GDM1 (cell line): ENCODE data around the gene PPCDC.

Experiments
- DNase-seq: peaks from one replicate; lab custom pipeline; 2025; lab: John Stamatoyannopoulos, UW

PPCDC gene

GRCh38 chr15:75008629-75009326 lies 14.6 kb upstream of the PPCDC start:
- DNase-seq, result no peak

DNA sequence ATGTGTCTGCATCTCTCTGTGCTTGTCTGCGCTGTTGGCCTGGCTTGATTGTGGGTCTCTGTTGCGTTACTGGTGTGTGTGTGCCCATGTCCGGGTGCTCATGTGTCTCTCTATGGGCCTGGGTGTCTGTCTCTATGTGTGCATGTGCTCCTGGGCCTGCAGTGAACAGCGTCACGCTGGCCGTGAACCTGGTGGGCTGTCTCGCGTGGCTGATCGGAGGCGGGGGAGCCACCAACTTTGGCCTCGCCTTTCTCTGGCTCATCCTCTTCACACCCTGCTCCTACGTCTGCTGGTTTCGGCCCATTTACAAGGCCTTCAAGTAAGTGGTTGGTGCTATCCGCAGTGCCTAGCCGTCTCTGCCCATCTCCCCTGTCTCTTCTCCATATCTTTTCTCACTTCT lies 7.0 kb upstream of the PPCDC start:
- DNase-seq, result no peak

GRCh38 chr15:75019916-75020315 lies 3.5 kb upstream of the PPCDC start:
- DNase-seq, result no peak

GRCh38 chr15:75021341-75021740 lies 2.0 kb upstream of the PPCDC start:
- DNase-seq, result peak; percentile 43

DNA sequence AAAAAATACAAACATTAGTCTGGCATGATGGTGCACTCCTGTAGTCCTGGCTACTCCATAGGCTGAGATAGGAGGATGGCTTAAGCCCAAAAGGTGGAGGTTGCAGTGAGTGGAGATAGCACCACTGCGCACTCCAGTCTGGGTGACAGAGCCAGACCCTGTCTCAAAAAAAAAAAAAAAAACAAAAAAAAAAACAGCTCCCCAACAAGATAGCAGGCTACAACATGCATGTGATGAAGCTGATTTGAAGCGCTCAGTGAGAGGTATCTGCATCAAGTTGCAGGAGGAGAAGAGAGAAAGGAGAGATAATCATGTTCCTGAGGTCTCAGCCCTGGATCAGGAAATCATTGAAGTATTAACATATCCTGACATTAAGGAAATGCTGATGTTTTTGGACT lies 608 bp upstream of the PPCDC start:
- DNase-seq, result no peak

- peak; percentile 43 for DNase-seq
Measured at GRCh38 chr15:75023872-75024636, 664 bp downstream of the PPCDC start.

GRCh38 chr15:75025107-75025506 lies 1.7 kb downstream of the PPCDC start:
- peak; percentile 11 for DNase-seq

GRCh38 chr15:75025548-75026260 lies 2.3 kb downstream of the PPCDC start:
- DNase-seq, result no peak

- no peak for DNase-seq
Measured at GRCh38 chr15:75027551-75027950, 4.2 kb downstream of the PPCDC start.

GRCh38 chr15:75028991-75029377 lies 5.6 kb downstream of the PPCDC start:
- DNase-seq, result no peak

DNA sequence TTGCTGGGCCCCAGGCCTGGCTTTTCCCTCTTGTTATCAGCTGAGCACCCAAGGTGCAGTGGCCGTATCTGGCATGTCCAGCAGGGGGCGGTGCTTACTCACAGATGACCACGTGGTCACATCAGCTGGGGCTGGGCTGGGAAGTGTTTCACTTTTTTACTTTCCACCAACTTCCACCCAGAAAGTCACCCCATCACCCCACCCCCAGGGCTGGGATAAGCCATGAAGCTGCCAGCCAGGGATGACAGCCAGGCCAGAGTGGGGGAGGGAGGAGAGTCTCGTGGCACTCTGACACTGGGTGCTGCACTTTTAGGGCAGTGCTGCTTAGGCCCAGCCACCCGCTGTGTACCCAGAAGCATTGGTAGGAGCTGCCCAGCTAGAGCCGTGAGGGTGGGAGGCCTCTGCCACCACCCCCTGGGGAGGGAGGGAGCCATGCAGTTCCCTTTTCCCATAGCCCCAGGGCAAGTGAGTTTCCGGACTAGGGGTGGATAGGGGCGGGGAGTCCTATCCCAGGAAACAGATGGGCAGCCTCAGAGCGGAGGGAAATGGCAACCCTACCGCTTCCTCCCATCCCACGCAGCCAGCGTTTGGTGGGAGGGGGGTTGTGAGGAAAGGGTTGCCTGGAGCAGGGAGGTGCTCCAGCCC lies 6.1 kb downstream of the PPCDC start:
- DNase-seq, result peak; percentile 99

DNA sequence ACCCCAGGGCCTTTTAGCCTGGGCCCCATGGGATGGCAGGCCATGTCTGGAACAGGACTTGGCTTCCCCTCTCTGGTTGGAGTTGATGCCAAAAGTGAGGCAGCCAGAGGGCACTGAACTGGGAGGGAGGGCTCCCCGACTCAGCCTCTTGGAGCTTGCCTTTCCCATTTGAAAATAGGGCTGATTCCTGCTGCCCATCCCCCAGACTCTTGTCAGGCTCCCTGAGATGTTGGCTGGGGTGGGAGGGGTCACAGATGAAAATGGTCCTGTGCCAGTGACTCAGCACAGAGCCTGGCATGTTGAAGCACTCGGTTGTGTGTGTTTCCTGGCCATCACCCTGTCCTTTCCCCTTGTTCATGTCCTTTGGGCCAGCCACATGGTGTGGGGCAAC lies 6.6 kb downstream of the PPCDC start:
- DNase-seq, result no peak

DNA sequence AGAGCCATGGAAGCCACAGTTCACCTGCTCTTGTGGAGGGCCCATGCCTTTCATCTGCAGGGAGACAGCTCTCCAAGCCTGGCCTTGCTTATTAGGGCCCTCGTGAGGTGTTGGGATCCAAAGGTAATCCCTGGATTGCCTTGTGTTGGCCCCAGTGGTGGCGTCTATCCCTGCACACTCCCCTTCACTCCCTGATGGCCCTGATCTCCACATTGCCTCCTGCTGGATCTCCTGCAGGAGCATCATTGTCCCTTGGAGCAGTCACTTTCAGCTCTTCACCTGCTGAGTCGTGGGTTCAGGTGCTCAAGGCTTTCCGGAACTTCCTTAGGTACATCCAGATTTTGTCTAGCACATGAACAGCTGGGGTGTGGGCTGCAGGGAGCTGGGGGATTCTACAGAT lies 7.0 kb downstream of the PPCDC start:
- no peak for DNase-seq

DNA sequence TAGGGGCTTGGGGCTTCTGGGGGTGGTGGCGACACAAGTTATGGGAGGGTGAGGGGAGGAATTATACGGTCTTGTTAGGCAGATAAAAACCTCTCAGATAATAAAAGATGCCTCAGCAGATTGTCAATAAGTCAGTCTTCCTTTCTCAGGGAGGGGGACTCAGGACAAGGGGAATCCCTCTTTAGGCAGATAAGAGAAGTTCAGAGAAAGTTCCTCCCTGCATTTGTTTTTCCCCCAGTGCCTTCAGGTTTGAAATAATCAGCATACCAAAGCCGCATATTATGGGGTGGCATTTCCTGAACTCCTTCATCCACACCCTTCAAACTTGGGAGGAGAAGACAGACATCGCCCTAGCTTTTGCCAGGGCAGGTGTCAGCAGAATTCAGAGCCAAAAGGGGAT lies 8.5 kb downstream of the PPCDC start:
- DNase-seq, result peak; percentile 18

DNA sequence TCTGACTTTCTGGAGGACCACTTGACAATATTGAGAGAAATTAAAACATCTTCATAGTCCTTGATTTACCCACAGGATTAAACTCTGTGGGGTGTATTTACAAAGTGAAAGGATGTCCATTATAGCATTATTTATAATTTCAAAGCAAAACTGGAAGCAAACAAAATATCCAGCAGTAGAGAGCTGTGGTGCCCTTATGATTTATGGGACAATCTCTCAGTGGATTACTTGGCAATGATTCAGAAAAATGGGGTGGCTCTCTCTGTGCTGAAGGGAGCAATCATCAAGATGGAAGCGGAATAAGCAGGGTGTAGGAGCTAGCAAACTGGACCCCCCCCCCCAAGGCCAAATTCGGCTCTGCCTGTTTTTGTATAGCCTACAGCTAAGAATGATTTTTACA lies 9.0 kb downstream of the PPCDC start:
- DNase-seq, result no peak

GRCh38 chr15:75033809-75034208 lies 10.4 kb downstream of the PPCDC start:
- DNase-seq, result no peak

DNA sequence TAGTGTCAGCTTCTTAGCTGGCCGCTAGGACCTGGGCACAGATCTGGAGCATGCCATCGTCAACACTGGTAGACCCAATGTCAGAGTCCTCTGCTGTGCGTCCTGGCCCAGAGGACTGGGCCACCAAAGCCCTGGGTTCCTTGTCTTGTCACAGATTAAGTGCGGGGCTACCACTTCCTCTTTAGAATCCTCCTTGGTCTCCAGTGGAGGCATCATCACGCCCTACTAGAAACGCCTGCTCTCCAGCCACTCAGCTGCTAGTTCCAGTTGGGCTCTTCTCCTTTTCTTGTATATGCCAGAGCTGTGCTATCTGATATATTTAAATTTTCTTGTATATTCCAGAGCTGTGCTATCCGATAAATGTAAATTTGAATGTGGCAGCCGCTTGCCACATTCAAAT lies 11.2 kb downstream of the PPCDC start:
- peak; percentile 42 for DNase-seq

GRCh38 chr15:75036212-75036616 lies 12.8 kb downstream of the PPCDC start:
- no peak for DNase-seq

DNA sequence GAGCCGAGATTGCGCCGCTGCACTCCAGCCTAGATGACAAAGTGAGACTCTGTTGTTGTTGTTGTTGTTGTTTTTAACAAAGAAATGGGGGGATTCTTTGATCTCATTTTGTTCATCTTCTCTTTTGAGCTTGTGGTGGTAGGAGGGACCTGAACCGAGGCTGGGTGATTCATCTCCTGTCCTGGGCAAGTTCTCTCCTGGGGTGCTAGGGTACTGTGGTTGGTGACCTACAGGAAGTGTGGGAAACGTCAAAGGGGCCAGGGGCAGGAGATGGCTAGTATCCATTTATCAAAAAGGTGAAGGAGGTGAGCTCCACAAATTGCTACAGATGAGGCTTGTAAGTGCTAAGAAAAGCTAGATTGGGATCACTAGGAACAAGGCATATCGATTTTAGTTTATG lies 14.3 kb downstream of the PPCDC start:
- peak; percentile 10 for DNase-seq

GRCh38 chr15:75038231-75038630 lies 14.8 kb downstream of the PPCDC start:
- no peak for DNase-seq

DNA sequence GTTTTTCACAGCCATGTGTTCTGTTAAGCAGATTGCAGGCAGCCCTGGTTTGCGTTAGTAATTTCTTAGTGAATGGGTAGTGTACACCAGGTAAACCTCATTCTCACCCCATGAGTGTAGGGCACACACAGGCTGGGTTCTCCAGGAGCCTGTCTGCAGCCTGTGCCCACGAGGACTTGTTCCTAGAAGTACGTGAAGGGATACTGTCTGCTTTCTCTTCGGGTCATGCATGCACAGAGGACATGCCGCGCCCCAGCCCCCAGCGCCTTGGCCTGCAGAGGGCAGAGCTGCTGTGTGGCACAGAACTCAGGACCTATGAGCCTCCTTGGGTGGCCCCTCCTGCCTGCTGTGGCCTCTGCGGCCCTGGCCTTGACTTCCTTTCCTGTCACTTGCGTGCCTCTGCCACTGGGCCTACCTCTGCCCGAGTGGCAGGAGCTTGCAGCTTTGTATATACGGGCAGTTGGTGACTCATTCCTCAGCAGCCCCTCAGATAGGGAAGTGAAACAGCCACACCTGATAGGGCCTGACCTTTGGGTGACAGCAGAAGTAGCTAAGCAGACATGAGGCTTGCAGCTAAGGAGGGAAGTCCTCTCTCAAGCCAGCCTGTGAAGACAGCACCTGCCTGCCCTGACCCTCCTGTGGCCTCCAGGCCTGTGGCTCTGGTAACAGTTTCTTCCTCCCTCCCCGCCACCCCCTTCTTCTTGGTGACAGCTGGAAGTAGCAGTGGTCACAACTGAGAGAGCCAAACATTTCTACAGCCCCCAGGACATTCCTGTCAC lies 19.5 kb downstream of the PPCDC start:
- peak; percentile 99 for DNase-seq
